ENCODE data around the gene STK10. TPM values are rescaled to one million over a fixed set of nuclear protein-coding genes. Genes with fewer than 3 reads are reported as not detected.

Gene STK10
- total and polyA plus RNA-seq, 2 experiments from 2014 or later = 7.5 to 17.8 TPM

- TF ChIP-seq REST (IDR thresholded peaks at IDR 0.05; ENCODE audit: unreplicated experiment) = no peak
- no peak for TF ChIP-seq NANOG (IDR thresholded peaks at IDR 0.05; ENCODE audit: borderline replicate concordance)
Observed at GRCh38 chr5:172111852-172112225, 76.2 kb downstream of the STK10 start (continued).

GRCh38 chr5:172110921-172111851 lies 76.8 kb downstream of the STK10 start:
- no peaks in the 10 kb centered on the region for H3K9me2 ChIP-seq (ENCODE audit: insufficient read depth)
- H3K27me3 ChIP-seq (ENCODE audit: insufficient read depth) = no peaks in the 10 kb centered on the region
- H3K27ac ChIP-seq (ENCODE audit: low read depth) = peak overlapping the region; percentile 69
- no peak overlapping the region for H2AFZ ChIP-seq
- Mint-ChIP-seq H3K27ac (no peak overlapping the region), H3K4me1 (peaks cover 28% of the 10 kb centered on the region), H3K27me3 (ENCODE audit: insufficient read depth, low read depth, poor library complexity) (peaks cover 14% of the 10 kb centered on the region), H3K4me3 (no peak overlapping the region), H3K36me3 (ENCODE audit: low read depth) (peaks cover 10% of the 10 kb centered on the region), H3K9me3 (no peaks in the 10 kb centered on the region; the same call in 2 of the 3 replicates)
- H3F3A ChIP-seq (replicated peaks; ENCODE audit: low read depth) = 0 out of 2 replicates have a peak, but pooled peaks cover 10% of the 10 kb centered on the region
- peak; percentile 28 for DNase-seq (ENCODE audit: low spot score)
- H3K79me2 ChIP-seq (replicated peaks; ENCODE audit: insufficient read depth) = no peaks in the 10 kb centered on the region
- no peak overlapping the region for H3K4me2 ChIP-seq
- no peak overlapping the region for H3K4me3 ChIP-seq
- no peaks in the 10 kb centered on the region; the same call in 1 of the 2 replicates for H4K20me1 ChIP-seq (replicated peaks; ENCODE audit: insufficient read depth)
- H3K36me3 ChIP-seq (ENCODE audit: insufficient read depth) = no peaks in the 10 kb centered on the region
- peaks cover 19% of the 10 kb centered on the region for H3K4me1 ChIP-seq (ENCODE audit: insufficient read depth)
- peak; percentile 56 for ATAC-seq
- TF ChIP-seq POLR2AphosphoS5 (IDR thresholded peaks at IDR 0.05; ENCODE audit: low read depth) = no peak
- TF ChIP-seq ZNF331 (CRISPR knock-in tag; IDR thresholded peaks at IDR 0.05; ENCODE audit: low read depth) = no peak
- TF ChIP-seq STAT1 (IDR thresholded peaks at IDR 0.05; ENCODE audit: unreplicated experiment) = no peak
- TF ChIP-seq ETS1 (IDR thresholded peaks at IDR 0.05) = no peak
- no peak for TF ChIP-seq CTCF (conservative IDR thresholded peaks at IDR 0.05; ENCODE audit: low read depth in 2 of 2)
- TF ChIP-seq EZH2 (IDR thresholded peaks at IDR 0.05; ENCODE audit: low read depth, unreplicated experiment) = no peak
- no peak for TF ChIP-seq JUNB (IDR thresholded peaks at IDR 0.05; ENCODE audit: unreplicated experiment)
- no peak for TF ChIP-seq NANOG (IDR thresholded peaks at IDR 0.05; ENCODE audit: borderline replicate concordance)
- TF ChIP-seq REST (IDR thresholded peaks at IDR 0.05; ENCODE audit: unreplicated experiment) = no peak
- no peak for TF ChIP-seq CREB1 (CRISPR knock-in tag; IDR thresholded peaks at IDR 0.05; ENCODE audit: low read depth)
